ENCODE measurements around the gene KLF6.

- TF ChIP-seq CTCF (IDR thresholded peaks at IDR 0.05; ENCODE audit: extremely low read depth in 1 of 2, insufficient read depth in 1 of 2, low read depth in 1 of 2, low read length in 2 of 2): no peak
- TF ChIP-seq MAX (IDR thresholded peaks at IDR 0.05; ENCODE audit: insufficient read depth, insufficient read length): no peak
- peak; percentile 0 for TF ChIP-seq JUN (IDR thresholded peaks at IDR 0.05; ENCODE audit: borderline replicate concordance, insufficient read depth, insufficient read length, low read depth)
- TF ChIP-seq POLR2A (IDR thresholded peaks at IDR 0.05; ENCODE audit: low read depth, low read length): no peak
- no peak for TF ChIP-seq EZH2 (IDR thresholded peaks at IDR 0.05; ENCODE audit: borderline replicate concordance, low read depth, low read length, severe bottlenecking)
- no peak for TF ChIP-seq MYC (IDR thresholded peaks at IDR 0.05; ENCODE audit: low read depth, low read length)
- no peak for TF ChIP-seq POLR2AphosphoS5 (IDR thresholded peaks at IDR 0.05; ENCODE audit: insufficient read depth, low read depth, low read length)
- TF ChIP-seq GATA2 (IDR thresholded peaks at IDR 0.05; ENCODE audit: insufficient read depth, insufficient read length, low read depth, low read length): peak; percentile 95
These were observed 44.7 kb downstream of the KLF6 start for GRCh38 chr10:3740157-3740871.

Measured in endothelial cell of umbilical vein (primary cell).